ENCODE measurements around the gene RSPO4.
A peak's percentile ranks its signal among the peaks of the same experiment; 100 is the strongest.

Gene RSPO4

GRCh38 chr20:1002682-1003561 lies 811 bp upstream of the RSPO4 start:
- H3K4me1 ChIP-seq (ENCODE audit: insufficient read depth, low read length) = no peaks in the 10 kb centered on the region
- no peaks in the 10 kb centered on the region for H3K36me3 ChIP-seq (ENCODE audit: insufficient read depth, low read depth, low read length)
- H3K27me3 ChIP-seq (ENCODE audit: insufficient read depth, low read length) = peaks cover 32% of the 10 kb centered on the region
- peak overlapping the region; percentile 69 for H3K4me3 ChIP-seq (ENCODE audit: low read length)
- H3K9ac ChIP-seq (ENCODE audit: low read depth, low read length) = peak overlapping the region; percentile 65
- H3K9me3 ChIP-seq (ENCODE audit: insufficient read depth, low read depth, low read length) = no peaks in the 10 kb centered on the region
- H3K27ac ChIP-seq (ENCODE audit: low read length) = no peak overlapping the region

GRCh38 chr20:1001116-1001515 lies 995 bp downstream of the RSPO4 start:
- Histone ChIP-seq H3K27me3 (ENCODE audit: insufficient read depth, low read length) (peaks cover 32% of the 10 kb centered on the region), H3K36me3 (ENCODE audit: insufficient read depth, low read depth, low read length) (no peaks in the 10 kb centered on the region), H3K4me3 (ENCODE audit: low read length) (peak overlapping the region; percentile 65), H3K27ac (ENCODE audit: low read length) (no peak overlapping the region), H3K9ac (ENCODE audit: low read depth, low read length) (peak overlapping the region; percentile 61; the same call in 1 of the 2 replicates), H3K9me3 (ENCODE audit: insufficient read depth, low read depth, low read length) (no peaks in the 10 kb centered on the region), H3K4me1 (ENCODE audit: insufficient read depth, low read length) (no peaks in the 10 kb centered on the region)

GRCh38 chr20:998231-998830 lies 3.8 kb downstream of the RSPO4 start:
- H3K9me3 ChIP-seq (ENCODE audit: insufficient read depth, low read depth, low read length) = no peaks in the 10 kb centered on the region
- H3K4me3 ChIP-seq (ENCODE audit: low read length) = no peak overlapping the region
- H3K36me3 ChIP-seq (ENCODE audit: insufficient read depth, low read depth, low read length) = no peaks in the 10 kb centered on the region
- H3K27ac ChIP-seq (ENCODE audit: low read length) = no peak overlapping the region
- H3K9ac ChIP-seq (ENCODE audit: low read depth, low read length) = no peak overlapping the region
- peaks cover 31% of the 10 kb centered on the region for H3K27me3 ChIP-seq (ENCODE audit: insufficient read depth, low read length)
- no peaks in the 10 kb centered on the region for H3K4me1 ChIP-seq (ENCODE audit: insufficient read depth, low read length)

- Histone ChIP-seq H3K36me3 (ENCODE audit: insufficient read depth, low read depth, low read length) (no peaks in the 10 kb centered on the region), H3K4me3 (ENCODE audit: low read length) (no peak overlapping the region), H3K9me3 (ENCODE audit: insufficient read depth, low read depth, low read length) (no peaks in the 10 kb centered on the region), H3K27me3 (ENCODE audit: insufficient read depth, low read length) (peaks cover 23% of the 10 kb centered on the region), H3K4me1 (ENCODE audit: insufficient read depth, low read length) (no peaks in the 10 kb centered on the region), H3K27ac (ENCODE audit: low read length) (no peak overlapping the region), H3K9ac (ENCODE audit: low read depth, low read length) (no peak overlapping the region)
Observed at GRCh38 chr20:997486-997885, 4.6 kb downstream of the RSPO4 start.

GRCh38 chr20:997016-997415 lies 5.1 kb downstream of the RSPO4 start:
- Histone ChIP-seq H3K27ac (ENCODE audit: low read length) (no peak overlapping the region), H3K27me3 (ENCODE audit: insufficient read depth, low read length) (peaks cover 20% of the 10 kb centered on the region), H3K4me3 (ENCODE audit: low read length) (no peak overlapping the region), H3K9me3 (ENCODE audit: insufficient read depth, low read depth, low read length) (no peaks in the 10 kb centered on the region), H3K9ac (ENCODE audit: low read depth, low read length) (no peak overlapping the region), H3K4me1 (ENCODE audit: insufficient read depth, low read length) (no peaks in the 10 kb centered on the region), H3K36me3 (ENCODE audit: insufficient read depth, low read depth, low read length) (no peaks in the 10 kb centered on the region)

GRCh38 chr20:995170-995569 lies 6.9 kb downstream of the RSPO4 start:
- Histone ChIP-seq H3K27me3 (ENCODE audit: insufficient read depth, low read length) (peaks cover 2% of the 10 kb centered on the region; the same call in 1 of the 2 replicates), H3K9me3 (ENCODE audit: insufficient read depth, low read depth, low read length) (no peaks in the 10 kb centered on the region), H3K27ac (ENCODE audit: low read length) (no peak overlapping the region), H3K4me1 (ENCODE audit: insufficient read depth, low read length) (peaks cover 4% of the 10 kb centered on the region; the same call in 1 of the 2 replicates), H3K36me3 (ENCODE audit: insufficient read depth, low read depth, low read length) (no peaks in the 10 kb centered on the region), H3K4me3 (ENCODE audit: low read length) (no peak overlapping the region), H3K9ac (ENCODE audit: low read depth, low read length) (no peak overlapping the region)

GRCh38 chr20:992801-993535 lies 9.1 kb downstream of the RSPO4 start:
- peaks cover 4% of the 10 kb centered on the region; the same call in 1 of the 2 replicates for H3K4me1 ChIP-seq (ENCODE audit: insufficient read depth, low read length)
- no peak overlapping the region for H3K27ac ChIP-seq (ENCODE audit: low read length)
- H3K36me3 ChIP-seq (ENCODE audit: insufficient read depth, low read depth, low read length) = no peaks in the 10 kb centered on the region
- no peak overlapping the region for H3K4me3 ChIP-seq (ENCODE audit: low read length)
- H3K9ac ChIP-seq (ENCODE audit: low read depth, low read length) = no peak overlapping the region
- no peaks in the 10 kb centered on the region for H3K27me3 ChIP-seq (ENCODE audit: insufficient read depth, low read length)
- H3K9me3 ChIP-seq (ENCODE audit: insufficient read depth, low read depth, low read length) = no peaks in the 10 kb centered on the region

- no peaks in the 10 kb centered on the region for H3K36me3 ChIP-seq (ENCODE audit: insufficient read depth, low read depth, low read length)
- no peaks in the 10 kb centered on the region for H3K27me3 ChIP-seq (ENCODE audit: insufficient read depth, low read length)
- H3K4me3 ChIP-seq (ENCODE audit: low read length) = no peak overlapping the region
- no peak overlapping the region for H3K9ac ChIP-seq (ENCODE audit: low read depth, low read length)
- H3K4me1 ChIP-seq (ENCODE audit: insufficient read depth, low read length) = peaks cover 4% of the 10 kb centered on the region; the same call in 1 of the 2 replicates
- no peaks in the 10 kb centered on the region for H3K9me3 ChIP-seq (ENCODE audit: insufficient read depth, low read depth, low read length)
- H3K27ac ChIP-seq (ENCODE audit: low read length) = no peak overlapping the region
Observed at GRCh38 chr20:991850-992249, 10.3 kb downstream of the RSPO4 start.

- Histone ChIP-seq H3K4me3 (ENCODE audit: low read length) (no peak overlapping the region), H3K27ac (ENCODE audit: low read length) (no peak overlapping the region), H3K36me3 (ENCODE audit: insufficient read depth, low read depth, low read length) (no peaks in the 10 kb centered on the region), H3K27me3 (ENCODE audit: insufficient read depth, low read length) (no peaks in the 10 kb centered on the region), H3K9ac (ENCODE audit: low read depth, low read length) (no peak overlapping the region), H3K9me3 (ENCODE audit: insufficient read depth, low read depth, low read length) (no peaks in the 10 kb centered on the region), H3K4me1 (ENCODE audit: insufficient read depth, low read length) (peaks cover 4% of the 10 kb centered on the region; the same call in 1 of the 2 replicates)
Observed at GRCh38 chr20:990293-990959, 11.7 kb downstream of the RSPO4 start.

GRCh38 chr20:988272-988671 lies 13.8 kb downstream of the RSPO4 start:
- Histone ChIP-seq H3K27me3 (ENCODE audit: insufficient read depth, low read length) (no peaks in the 10 kb centered on the region), H3K4me1 (ENCODE audit: insufficient read depth, low read length) (peaks cover 4% of the 10 kb centered on the region; the same call in 1 of the 2 replicates), H3K9me3 (ENCODE audit: insufficient read depth, low read depth, low read length) (no peaks in the 10 kb centered on the region), H3K36me3 (ENCODE audit: insufficient read depth, low read depth, low read length) (no peaks in the 10 kb centered on the region), H3K27ac (ENCODE audit: low read length) (no peak overlapping the region), H3K4me3 (ENCODE audit: low read length) (no peak overlapping the region), H3K9ac (ENCODE audit: low read depth, low read length) (no peak overlapping the region)

GRCh38 chr20:987677-988076 lies 14.4 kb downstream of the RSPO4 start:
- Histone ChIP-seq H3K4me3 (ENCODE audit: low read length) (no peak overlapping the region), H3K27me3 (ENCODE audit: insufficient read depth, low read length) (no peaks in the 10 kb centered on the region), H3K27ac (ENCODE audit: low read length) (no peak overlapping the region), H3K4me1 (ENCODE audit: insufficient read depth, low read length) (peaks cover 4% of the 10 kb centered on the region; the same call in 1 of the 2 replicates), H3K9me3 (ENCODE audit: insufficient read depth, low read depth, low read length) (no peaks in the 10 kb centered on the region), H3K9ac (ENCODE audit: low read depth, low read length) (no peak overlapping the region), H3K36me3 (ENCODE audit: insufficient read depth, low read depth, low read length) (no peaks in the 10 kb centered on the region)

Data from iPS-20b (cell line).